Measurements from ENCODE around the gene EGR2.

Gene EGR2

GRCh38 chr10:62796896-62797295 lies 19.3 kb downstream of the EGR2 start:
- in situ Hi-C loops (cut with HindIII; ENCODE audit: low pct_ligation_motif_present, low sequenced_read_pairs), result no loop called here
- TF ChIP-seq CTCF (IDR thresholded peaks at IDR 0.05; ENCODE audit: low read depth, low read length, missing control alignments), result no peak
- no peak for DNase-seq

GRCh38 chr10:62795762-62796161 lies 20.4 kb downstream of the EGR2 start:
- Histone ChIP-seq H3K36me3 (replicated peaks) (no peaks in the 10 kb centered on the region), H3K27me3 (replicated peaks) (no peaks in the 10 kb centered on the region), H3K27ac (no peak overlapping the region), H3K4me3 (ENCODE audit: low read depth, low read length) (no peak overlapping the region)
- no peak for TF ChIP-seq CTCF (IDR thresholded peaks at IDR 0.05; ENCODE audit: low read depth, low read length, missing control alignments)
- in situ Hi-C loops (cut with HindIII; ENCODE audit: low pct_ligation_motif_present, low sequenced_read_pairs), result no loop called here
- no peak for DNase-seq

More at GRCh38 chr10:62796896-62797295, 19.3 kb downstream of the EGR2 start:
- Histone ChIP-seq H3K27ac (no peak overlapping the region), H3K4me3 (ENCODE audit: low read depth, low read length) (no peak overlapping the region), H3K36me3 (replicated peaks) (no peaks in the 10 kb centered on the region), H3K27me3 (replicated peaks) (no peaks in the 10 kb centered on the region)

GRCh38 chr10:62795100-62795499 lies 21.1 kb downstream of the EGR2 start:
- Histone ChIP-seq H3K27me3 (replicated peaks) (no peaks in the 10 kb centered on the region), H3K27ac (no peak overlapping the region), H3K36me3 (replicated peaks) (no peaks in the 10 kb centered on the region), H3K4me3 (ENCODE audit: low read depth, low read length) (no peak overlapping the region)
- in situ Hi-C loops (cut with HindIII; ENCODE audit: low pct_ligation_motif_present, low sequenced_read_pairs), result no loop called here
- TF ChIP-seq CTCF (IDR thresholded peaks at IDR 0.05; ENCODE audit: low read depth, low read length, missing control alignments), result no peak
- DNase-seq, result no peak

GRCh38 chr10:62794306-62794705 lies 21.9 kb downstream of the EGR2 start:
- no peak for TF ChIP-seq CTCF (IDR thresholded peaks at IDR 0.05; ENCODE audit: low read depth, low read length, missing control alignments)
- no peaks in the 10 kb centered on the region for H3K27me3 ChIP-seq (replicated peaks)
- in situ Hi-C loops (cut with HindIII; ENCODE audit: low pct_ligation_motif_present, low sequenced_read_pairs), result no loop called here
- H3K27ac ChIP-seq, result no peak overlapping the region
- H3K4me3 ChIP-seq (ENCODE audit: low read depth, low read length), result no peak overlapping the region
- DNase-seq, result no peak
- no peaks in the 10 kb centered on the region for H3K36me3 ChIP-seq (replicated peaks)

GRCh38 chr10:62792261-62792660 lies 23.9 kb downstream of the EGR2 start:
- no peaks in the 10 kb centered on the region for H3K27me3 ChIP-seq (replicated peaks)
- in situ Hi-C loops (cut with HindIII; ENCODE audit: low pct_ligation_motif_present, low sequenced_read_pairs), result no loop called here
- H3K36me3 ChIP-seq (replicated peaks), result no peaks in the 10 kb centered on the region
- H3K4me3 ChIP-seq (ENCODE audit: low read depth, low read length), result no peak overlapping the region
- no peak for DNase-seq
- H3K27ac ChIP-seq, result no peak overlapping the region
- TF ChIP-seq CTCF (IDR thresholded peaks at IDR 0.05; ENCODE audit: low read depth, low read length, missing control alignments), result no peak

- no peak for TF ChIP-seq CTCF (IDR thresholded peaks at IDR 0.05; ENCODE audit: low read depth, low read length, missing control alignments)
- no peak overlapping the region for H3K4me3 ChIP-seq (ENCODE audit: low read depth, low read length)
- DNase-seq, result no peak
- H3K36me3 ChIP-seq (replicated peaks), result no peaks in the 10 kb centered on the region
- in situ Hi-C loops (cut with HindIII; ENCODE audit: low pct_ligation_motif_present, low sequenced_read_pairs), result no loop called here
- H3K27ac ChIP-seq, result no peak overlapping the region
- no peaks in the 10 kb centered on the region for H3K27me3 ChIP-seq (replicated peaks)
Observed at GRCh38 chr10:62790571-62790970, 25.6 kb downstream of the EGR2 start.
